Neural progenitor cell (in vitro differentiated cells): ENCODE measurements around the gene GRHL1.

Experiments used
- CTCF ChIP-seq: fragments of 200-600 bp; sonication (generic); IDR thresholded peaks from 2 replicates; pipeline ENCODE4 v1.5.1; 2017; ENCODE audit warnings: antibody characterized with exemption, mild to moderate bottlenecking
- EZH2 ChIP-seq: fragments of 200-600 bp; sonication (generic); IDR thresholded peaks from 2 replicates; pipeline ENCODE4 v1.6.1; 2017; ENCODE audit warnings: antibody characterized with exemption, mild to moderate bottlenecking, moderate library complexity
- EZH2phosphoT487 ChIP-seq: fragments of 200-600 bp; sonication (generic); IDR thresholded peaks from 2 replicates; pipeline ENCODE4 v1.6.1; 2017; ENCODE audit warnings: antibody characterized with exemption

GRCh38 chr2:10009271-10009810 is 57.8 kb downstream of the GRHL1 start:
- no peak for TF ChIP-seq CTCF
- no peak for TF ChIP-seq EZH2phosphoT487
- no peak for TF ChIP-seq EZH2
